ENCODE measurements around the gene CRACR2B.

- TF ChIP-seq CTCF (IDR thresholded peaks at IDR 0.05) (no peak), POLR2A (IDR thresholded peaks at IDR 0.05) (no peak)
These were observed 17.2 kb downstream of the CRACR2B start for GRCh38 chr11:844693-845644.
